HepG2 (cell line): Measurements from ENCODE around the gene SIK3. TPM values are rescaled to one million over a fixed set of nuclear protein-coding genes. Genes with fewer than 3 reads are reported as not detected.

Experiments
- AGO1 ChIP-seq: fragments of 200-400 bp; formaldehyde crosslinking; IDR thresholded peaks from 2 replicates; pipeline ENCODE4 v1.6.1; 2017; ENCODE audit warnings: mild to moderate bottlenecking, low read depth, low read length, moderate library complexity; ENCODE audit not compliant: poor library complexity, severe bottlenecking
- CCDC6 ChIP-seq: sonication (generic); formaldehyde crosslinking; IDR thresholded peaks from 2 replicates; pipeline ENCODE4 v1.8.1; 2022; ENCODE audit warnings: mild to moderate bottlenecking, missing genetic modification reagents, moderate library complexity
- DR1 ChIP-seq: sonication (generic); formaldehyde crosslinking; IDR thresholded peaks from 2 replicates; pipeline ENCODE4 v1.8.0; 2021; ENCODE audit warnings: mild to moderate bottlenecking, missing genetic modification reagents, inconsistent platforms
- FOXO1 ChIP-seq: sonication (generic); formaldehyde crosslinking; IDR thresholded peaks from 2 replicates; pipeline ENCODE4 v1.4.0; 2020; ENCODE audit warnings: missing genetic modification reagents
- HNF4G ChIP-seq, 2 experiments: sonication (generic) in 1 of 2; formaldehyde crosslinking in 1 of 2; IDR thresholded peaks; 2 replicates each; pipeline versions ENCODE4 v1.4.0 to v1.6.1; 2011 to 2020; ENCODE audit warnings: borderline replicate concordance in 2 of 2, low read depth in 2 of 2, mild to moderate bottlenecking in 2 of 2, low read length in 1 of 2, missing genetic modification reagents in 1 of 2, moderate library complexity in 1 of 2
- NRL ChIP-seq: sonication (generic); formaldehyde crosslinking; IDR thresholded peaks from 2 replicates; pipeline ENCODE4 v1.5.0; 2020; ENCODE audit warnings: missing genetic modification reagents, mild to moderate bottlenecking, moderate library complexity, borderline replicate concordance
- RBM22 ChIP-seq: fragments of 200-400 bp; formaldehyde crosslinking; optimal IDR thresholded peaks from 2 replicates; pipeline ENCODE3; 2017; ENCODE audit warnings: mild to moderate bottlenecking, low read length, moderate library complexity
- RXRB ChIP-seq: IDR thresholded peaks from 2 replicates; pipeline ENCODE4 v1.6.1; 2016; ENCODE audit warnings: borderline replicate concordance, missing genetic modification reagents, missing compliant biosample characterization
- SMAD1 ChIP-seq: sonication (generic); formaldehyde crosslinking; IDR thresholded peaks from 2 replicates; pipeline ENCODE4 v1.4.0; 2020; ENCODE audit warnings: missing genetic modification reagents, low read depth, mild to moderate bottlenecking, borderline replicate concordance
- ZFP36L2 ChIP-seq: sonication (generic); formaldehyde crosslinking; IDR thresholded peaks from 2 replicates; pipeline ENCODE4 v1.4.0; 2020; ENCODE audit warnings: missing genetic modification reagents
- ZKSCAN1 ChIP-seq: fragments of 150-350 bp; IDR thresholded peaks from 2 replicates; pipeline ENCODE4 v1.6.1; 2014; ENCODE audit warnings: low read length
- ZMYM2 ChIP-seq: sonication (generic); formaldehyde crosslinking; IDR thresholded peaks from 2 replicates; pipeline ENCODE4 v1.8.0; 2022; ENCODE audit warnings: mild to moderate bottlenecking, missing genetic modification reagents
- ZNF232 ChIP-seq: sonication (generic); formaldehyde crosslinking; IDR thresholded peaks from 2 replicates; pipeline ENCODE4 v1.4.0; 2020; ENCODE audit warnings: missing genetic modification reagents, borderline replicate concordance
- polyA plus RNA-seq, 8 experiments: library from polyadenylated mRNA; depleted of rRNA in 3 of 8; stranded (reverse) in 7 of 8; unstranded in 1 of 8; fragments of >200 nt; fragmentation: Illumina TruSeq in 4 of 8; extraction: Trizol in 4 of 8; gene quantifications; 2 replicates each; pipeline versions ENCODE4 v1.2.1 to v1.2.3, GENCODE V29; 2011 to 2016; ENCODE audit warnings: low read depth in 4 of 8, missing spikeins in 1 of 8, mixed read lengths in 1 of 8; ENCODE audit not compliant: insufficient read depth in 1 of 8
- total RNA-seq, 5 experiments: library from RNA; depleted of rRNA; stranded (reverse); fragments of >200 nt; fragmentation: Illumina TruSeq; extraction: Trizol; gene quantifications; 2 replicates each; pipeline ENCODE4 v1.2.3, GENCODE V29; 2016; ENCODE audit warnings: low read depth in 1 of 5
- TF ChIP-seq, protein P1 (sequence below): sonication (generic); formaldehyde crosslinking; IDR thresholded peaks from 2 replicates; pipeline ENCODE4 v1.4.0; 2020; ENCODE audit warnings: missing genetic modification reagents
- TF ChIP-seq, protein P2 (sequence below): sonication (generic); formaldehyde crosslinking; IDR thresholded peaks from 2 replicates; pipeline ENCODE4 v1.5.0; 2020; ENCODE audit warnings: mild to moderate bottlenecking, missing genetic modification reagents, borderline replicate concordance
- TF ChIP-seq, protein P3 (sequence below): IDR thresholded peaks from 2 replicates; pipeline ENCODE4 v1.6.1; 2016

Gene SIK3
- total and polyA plus RNA-seq, 2 of the 13 experiments (the other 11 are each of a cell fraction or from before 2014, with no cell fraction given): 5.7 to 9.8 TPM

DNA sequence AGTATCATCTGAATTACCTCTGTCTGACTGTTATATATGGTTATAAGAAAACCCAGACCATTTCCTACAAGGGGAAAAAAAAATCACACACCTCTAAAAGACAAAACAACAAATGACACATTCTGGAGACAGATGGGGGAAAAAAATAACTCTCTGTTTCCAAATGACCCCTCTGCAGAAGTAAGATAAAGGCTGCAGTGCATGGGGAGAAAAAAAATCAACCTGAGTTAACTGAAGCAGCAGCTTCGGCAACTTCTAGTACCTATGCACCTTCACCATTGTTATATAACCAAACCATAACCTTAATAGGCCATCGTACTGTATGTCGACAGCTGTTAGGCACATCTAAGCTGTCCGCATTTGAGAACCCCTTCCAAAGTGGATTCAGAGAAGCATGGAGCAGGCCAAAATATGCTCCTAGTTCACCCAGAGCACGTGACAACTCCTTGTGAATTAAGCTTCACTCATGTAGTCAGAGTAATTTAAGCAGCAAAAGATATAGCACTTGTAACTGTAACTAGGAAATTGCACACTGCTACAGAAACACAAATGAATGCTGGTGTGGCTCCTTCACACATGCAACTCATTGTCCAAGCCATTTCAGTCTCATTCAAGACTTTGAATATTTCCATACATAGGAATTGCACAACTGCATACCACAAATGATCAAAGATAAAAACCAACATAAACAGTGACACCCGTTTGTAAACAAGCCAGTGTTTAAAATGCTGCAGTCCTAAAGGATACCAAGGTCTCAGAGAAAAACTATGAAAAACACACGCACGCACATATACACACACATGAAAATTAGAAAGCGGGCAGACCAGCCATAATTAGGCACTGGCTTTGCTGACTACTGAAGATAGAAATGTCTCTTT, 2.7 kb downstream of the SIK3 start (continued):
- TF ChIP-seq, protein P1, sequence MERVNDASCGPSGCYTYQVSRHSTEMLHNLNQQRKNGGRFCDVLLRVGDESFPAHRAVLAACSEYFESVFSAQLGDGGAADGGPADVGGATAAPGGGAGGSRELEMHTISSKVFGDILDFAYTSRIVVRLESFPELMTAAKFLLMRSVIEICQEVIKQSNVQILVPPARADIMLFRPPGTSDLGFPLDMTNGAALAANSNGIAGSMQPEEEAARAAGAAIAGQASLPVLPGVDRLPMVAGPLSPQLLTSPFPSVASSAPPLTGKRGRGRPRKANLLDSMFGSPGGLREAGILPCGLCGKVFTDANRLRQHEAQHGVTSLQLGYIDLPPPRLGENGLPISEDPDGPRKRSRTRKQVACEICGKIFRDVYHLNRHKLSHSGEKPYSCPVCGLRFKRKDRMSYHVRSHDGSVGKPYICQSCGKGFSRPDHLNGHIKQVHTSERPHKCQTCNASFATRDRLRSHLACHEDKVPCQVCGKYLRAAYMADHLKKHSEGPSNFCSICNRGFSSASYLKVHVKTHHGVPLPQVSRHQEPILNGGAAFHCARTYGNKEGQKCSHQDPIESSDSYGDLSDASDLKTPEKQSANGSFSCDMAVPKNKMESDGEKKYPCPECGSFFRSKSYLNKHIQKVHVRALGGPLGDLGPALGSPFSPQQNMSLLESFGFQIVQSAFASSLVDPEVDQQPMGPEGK: no peak
- no peak for TF ChIP-seq ZFP36L2 (CRISPR knock-in tag)
- no peak for TF ChIP-seq RBM22
- TF ChIP-seq, protein P2, sequence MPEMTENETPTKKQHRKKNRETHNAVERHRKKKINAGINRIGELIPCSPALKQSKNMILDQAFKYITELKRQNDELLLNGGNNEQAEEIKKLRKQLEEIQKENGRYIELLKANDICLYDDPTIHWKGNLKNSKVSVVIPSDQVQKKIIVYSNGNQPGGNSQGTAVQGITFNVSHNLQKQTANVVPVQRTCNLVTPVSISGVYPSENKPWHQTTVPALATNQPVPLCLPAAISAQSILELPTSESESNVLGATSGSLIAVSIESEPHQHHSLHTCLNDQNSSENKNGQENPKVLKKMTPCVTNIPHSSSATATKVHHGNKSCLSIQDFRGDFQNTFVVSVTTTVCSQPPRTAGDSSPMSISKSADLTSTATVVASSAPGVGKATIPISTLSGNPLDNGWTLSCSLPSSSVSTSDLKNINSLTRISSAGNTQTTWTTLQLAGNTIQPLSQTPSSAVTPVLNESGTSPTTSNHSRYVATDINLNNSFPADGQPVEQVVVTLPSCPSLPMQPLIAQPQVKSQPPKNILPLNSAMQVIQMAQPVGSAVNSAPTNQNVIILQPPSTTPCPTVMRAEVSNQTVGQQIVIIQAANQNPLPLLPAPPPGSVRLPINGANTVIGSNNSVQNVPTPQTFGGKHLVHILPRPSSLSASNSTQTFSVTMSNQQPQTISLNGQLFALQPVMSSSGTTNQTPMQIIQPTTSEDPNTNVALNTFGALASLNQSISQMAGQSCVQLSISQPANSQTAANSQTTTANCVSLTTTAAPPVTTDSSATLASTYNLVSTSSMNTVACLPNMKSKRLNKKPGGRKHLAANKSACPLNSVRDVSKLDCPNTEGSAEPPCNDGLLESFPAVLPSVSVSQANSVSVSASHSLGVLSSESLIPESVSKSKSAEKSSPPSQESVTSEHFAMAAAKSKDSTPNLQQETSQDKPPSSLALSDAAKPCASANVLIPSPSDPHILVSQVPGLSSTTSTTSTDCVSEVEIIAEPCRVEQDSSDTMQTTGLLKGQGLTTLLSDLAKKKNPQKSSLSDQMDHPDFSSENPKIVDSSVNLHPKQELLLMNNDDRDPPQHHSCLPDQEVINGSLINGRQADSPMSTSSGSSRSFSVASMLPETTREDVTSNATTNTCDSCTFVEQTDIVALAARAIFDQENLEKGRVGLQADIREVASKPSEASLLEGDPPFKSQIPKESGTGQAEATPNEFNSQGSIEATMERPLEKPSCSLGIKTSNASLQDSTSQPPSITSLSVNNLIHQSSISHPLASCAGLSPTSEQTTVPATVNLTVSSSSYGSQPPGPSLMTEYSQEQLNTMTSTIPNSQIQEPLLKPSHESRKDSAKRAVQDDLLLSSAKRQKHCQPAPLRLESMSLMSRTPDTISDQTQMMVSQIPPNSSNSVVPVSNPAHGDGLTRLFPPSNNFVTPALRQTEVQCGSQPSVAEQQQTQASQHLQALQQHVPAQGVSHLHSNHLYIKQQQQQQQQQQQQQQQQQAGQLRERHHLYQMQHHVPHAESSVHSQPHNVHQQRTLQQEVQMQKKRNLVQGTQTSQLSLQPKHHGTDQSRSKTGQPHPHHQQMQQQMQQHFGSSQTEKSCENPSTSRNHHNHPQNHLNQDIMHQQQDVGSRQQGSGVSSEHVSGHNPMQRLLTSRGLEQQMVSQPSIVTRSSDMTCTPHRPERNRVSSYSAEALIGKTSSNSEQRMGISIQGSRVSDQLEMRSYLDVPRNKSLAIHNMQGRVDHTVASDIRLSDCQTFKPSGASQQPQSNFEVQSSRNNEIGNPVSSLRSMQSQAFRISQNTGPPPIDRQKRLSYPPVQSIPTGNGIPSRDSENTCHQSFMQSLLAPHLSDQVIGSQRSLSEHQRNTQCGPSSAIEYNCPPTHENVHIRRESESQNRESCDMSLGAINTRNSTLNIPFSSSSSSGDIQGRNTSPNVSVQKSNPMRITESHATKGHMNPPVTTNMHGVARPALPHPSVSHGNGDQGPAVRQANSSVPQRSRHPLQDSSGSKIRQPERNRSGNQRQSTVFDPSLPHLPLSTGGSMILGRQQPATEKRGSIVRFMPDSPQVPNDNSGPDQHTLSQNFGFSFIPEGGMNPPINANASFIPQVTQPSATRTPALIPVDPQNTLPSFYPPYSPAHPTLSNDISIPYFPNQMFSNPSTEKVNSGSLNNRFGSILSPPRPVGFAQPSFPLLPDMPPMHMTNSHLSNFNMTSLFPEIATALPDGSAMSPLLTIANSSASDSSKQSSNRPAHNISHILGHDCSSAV (CRISPR knock-in tag): no peak
- no peak for TF ChIP-seq AGO1
- TF ChIP-seq RXRB (CRISPR knock-in tag): peak; percentile 83; the same call in 1 of the 2 replicates
- TF ChIP-seq FOXO1 (CRISPR knock-in tag): peak; percentile 78; the same call in 1 of the 2 replicates
- no peak for TF ChIP-seq ZKSCAN1
- TF ChIP-seq, protein P3, sequence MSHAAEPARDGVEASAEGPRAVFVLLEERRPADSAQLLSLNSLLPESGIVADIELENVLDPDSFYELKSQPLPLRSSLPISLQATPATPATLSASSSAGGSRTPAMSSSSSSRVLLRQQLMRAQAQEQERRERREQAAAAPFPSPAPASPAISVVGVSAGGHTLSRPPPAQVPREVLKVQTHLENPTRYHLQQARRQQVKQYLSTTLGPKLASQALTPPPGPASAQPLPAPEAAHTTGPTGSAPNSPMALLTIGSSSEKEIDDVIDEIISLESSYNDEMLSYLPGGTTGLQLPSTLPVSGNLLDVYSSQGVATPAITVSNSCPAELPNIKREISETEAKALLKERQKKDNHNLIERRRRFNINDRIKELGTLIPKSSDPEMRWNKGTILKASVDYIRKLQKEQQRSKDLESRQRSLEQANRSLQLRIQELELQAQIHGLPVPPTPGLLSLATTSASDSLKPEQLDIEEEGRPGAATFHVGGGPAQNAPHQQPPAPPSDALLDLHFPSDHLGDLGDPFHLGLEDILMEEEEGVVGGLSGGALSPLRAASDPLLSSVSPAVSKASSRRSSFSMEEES: no peak; the same call in 1 of the 2 replicates
- no peak for TF ChIP-seq DR1
- TF ChIP-seq ZMYM2 (CRISPR knock-in tag): no peak
- TF ChIP-seq HNF4G (IDR thresholded peaks at IDR 0.05; ENCODE audit: borderline replicate concordance, low read depth, low read length): peak; percentile 25; the same call in 1 of the 2 replicates
- no peak for TF ChIP-seq HNF4G (CRISPR knock-in tag; IDR thresholded peaks at IDR 0.05; ENCODE audit: borderline replicate concordance, low read depth)
- no peak for TF ChIP-seq NRL (CRISPR knock-in tag)
- TF ChIP-seq SMAD1: no peak
- no peak; the same call in 1 of the 2 replicates for TF ChIP-seq CCDC6 (CRISPR knock-in tag)
- no peak for TF ChIP-seq ZNF232 (CRISPR knock-in tag)
